Colonic mucosa (tissue), 4 donors: Measurements from ENCODE around the gene CD274. TPM values are rescaled to one million over a fixed set of nuclear protein-coding genes. Genes with fewer than 3 reads are reported as not detected.

Experiments used
- DNase-seq: peaks from one replicate; pipeline ENCODE4 v3.0.0-alpha.2; 2020
- H3K27ac ChIP-seq: fragments of 200-600 bp; one replicate; pipeline ENCODE4 v1.8.0; 2021
- H3K27me3 ChIP-seq: fragments of 200-600 bp; one replicate; pipeline ENCODE4 v1.8.0; 2021
- H3K36me3 ChIP-seq: fragments of 200-600 bp; one replicate; pipeline ENCODE4 v1.8.0; 2021
- H3K4me1 ChIP-seq: fragments of 200-600 bp; one replicate; pipeline ENCODE4 v1.8.0; 2021; ENCODE audit warnings: mild to moderate bottlenecking
- H3K4me3 ChIP-seq: fragments of 200-600 bp; one replicate; pipeline ENCODE4 v1.8.0; 2021
- H3K9ac ChIP-seq, 2 donors: one replicate each; pipeline ENCODE4 v1.7.0; 2013; ENCODE audit warnings: control low read depth in 2 of 2, low read depth in 2 of 2, low read length in 2 of 2
- H3K9me3 ChIP-seq: fragments of 200-600 bp; one replicate; pipeline ENCODE4 v1.8.0; 2021
- CTCF ChIP-seq: fragments of 200-600 bp; IDR thresholded peaks from one replicate; pipeline ENCODE4 v1.8.0; 2022; ENCODE audit warnings: antibody characterized with exemption, mild to moderate bottlenecking
- intact Hi-C: fragments of 100-400 bp; cut with DNase I; formaldehyde crosslinking; loops from one replicate; pipeline ENCODE4 v1.14.1; 2022
- total RNA-seq, 2 donors: library from RNA; stranded (reverse); fragmentation: NEBNext Ultra II Directional in 1 of 2; extraction: Animal tissue kit (Norgen Biotek cat#: 25700) in 1 of 2; gene quantifications; one replicate each; pipeline ENCODE4 v1.2.1, GENCODE V29; 2021
- donor health status: healthy.
- donor health status: DM: no; HTN: no; CAD: no.
- donor health status: DM: no; HTN: no; CAD: no.

Gene CD274
- total RNA-seq, 2 donors from 2014 or later, result 1.6 to 2.0 TPM

GRCh38 chr9:5435912-5436311, 14.4 kb upstream of the CD274 start:
- no peak overlapping the region for H3K4me3 ChIP-seq
- no peaks in the 10 kb centered on the region for H3K9me3 ChIP-seq
- no peak for TF ChIP-seq CTCF
- peak overlapping the region; percentile 98 for H3K27ac ChIP-seq
- intact Hi-C loops, result no loop called here
- DNase-seq, result peak; percentile 48
- no peaks in the 10 kb centered on the region for H3K27me3 ChIP-seq
- H3K4me1 ChIP-seq, result no peaks in the 10 kb centered on the region
- H3K36me3 ChIP-seq, result no peaks in the 10 kb centered on the region
- peak overlapping the region in 1 of 2 donors; percentile 97 for H3K9ac ChIP-seq

GRCh38 chr9:5436441-5436840, 13.9 kb upstream of the CD274 start:
- peak overlapping the region in 1 of 2 donors; percentile 97 for H3K9ac ChIP-seq
- no peaks in the 10 kb centered on the region for H3K36me3 ChIP-seq
- no peak for TF ChIP-seq CTCF
- no peaks in the 10 kb centered on the region for H3K9me3 ChIP-seq
- DNase-seq, result peak; percentile 53
- no peaks in the 10 kb centered on the region for H3K27me3 ChIP-seq
- H3K27ac ChIP-seq, result peak overlapping the region; percentile 98
- peak overlapping the region; percentile 60 for H3K4me3 ChIP-seq
- H3K4me1 ChIP-seq, result no peaks in the 10 kb centered on the region
- intact Hi-C loops, result no loop called here

GRCh38 chr9:5437254-5438216, 12.8 kb upstream of the CD274 start, which contains the start of gene PLGRKT:
Gene PLGRKT (minus strand): TSS chr9:5437925. CDS start chr9:5431977, 5,948 bp downstream.
- intact Hi-C loops, result no loop called here
- H3K9ac ChIP-seq, result peak within 1 kb of the TSS; percentile 95 to 97
- no peaks in the 10 kb centered on the region for H3K4me1 ChIP-seq

GRCh38 chr9:5438301-5439162, 11.8 kb upstream of the CD274 start:
- peak; percentile 44 for DNase-seq
- TF ChIP-seq CTCF, result no peak
- Histone ChIP-seq H3K27me3 (no peaks in the 10 kb centered on the region), H3K4me3 (peak overlapping the region; percentile 60), H3K9me3 (no peaks in the 10 kb centered on the region), H3K27ac (peak overlapping the region; percentile 98), H3K4me1 (no peaks in the 10 kb centered on the region), H3K9ac (peak overlapping the region; percentile 64 to 97), H3K36me3 (no peaks in the 10 kb centered on the region)
- intact Hi-C loops, result no loop called here

More at GRCh38 chr9:5437254-5438216, 12.8 kb upstream of the CD274 start, which contains the start of gene PLGRKT:
- Histone ChIP-seq H3K9me3 (no peaks in the 10 kb centered on the region), H3K27ac (peak within 1 kb of the TSS; percentile 98), H3K27me3 (no peaks in the 10 kb centered on the region), H3K4me3 (peak within 1 kb of the TSS; percentile 60), H3K36me3 (no peaks in the 10 kb centered on the region)
- peak; percentile 96 for DNase-seq
- TF ChIP-seq CTCF, result no peak

- Histone ChIP-seq H3K27me3 (no peaks in the 10 kb centered on the region), H3K4me3 (no peak overlapping the region), H3K9me3 (no peaks in the 10 kb centered on the region), H3K9ac (no peak overlapping the region), H3K36me3 (no peaks in the 10 kb centered on the region), H3K27ac (no peak overlapping the region), H3K4me1 (no peaks in the 10 kb centered on the region)
- DNase-seq, result no peak
- intact Hi-C loops, result loop anchor here (10.0 kb wide), 1 partner anchor 686 kb away; no protein-coding TSS in a partner anchor
- TF ChIP-seq CTCF, result no peak
Observed at GRCh38 chr9:5440426-5440825, 9.9 kb upstream of the CD274 start.
